ENCODE data around the gene PRSS38.

GRCh38 chr1:227799756-227800155, 15.7 kb upstream of the PRSS38 start:
- TF ChIP-seq CTCF (IDR thresholded peaks at IDR 0.05): no peak
- TF ChIP-seq POLR2AphosphoS5 (IDR thresholded peaks at IDR 0.05): no peak
- TF ChIP-seq POLR2A (IDR thresholded peaks at IDR 0.05): no peak
- TF ChIP-seq EP300 (IDR thresholded peaks at IDR 0.05): no peak
